Stimulated activated CD4-positive, alpha-beta T cell treated with anti-CD3 and anti-CD28 coated beads, Interleukin-4, amount 100 ng/mL, for 4 hours (primary cell): Measurements from ENCODE around the gene DUOX1.
"Not testable (repeated sequence)": the region's sequence is repeated elsewhere in the genome, so short reads cannot be mapped to it uniquely, and the experiment has no call there.

Source experiments
- DNase-seq, 2 experiments: peaks; one replicate each; pipeline ENCODE4 v3.0.0-alpha.2; 2020

Gene DUOX1

GRCh38 chr15:45129651-45130129 lies at the start of gene DUOX1, which contains the start of gene DUOXA1:
DUOX1 (plus strand) TSS chr15:45129994; CDS start chr15:45131967, 1,973 bp downstream.
DUOXA1 (minus strand) TSS chr15:45129879; CDS start chr15:45123014, 6,865 bp downstream.
- DNase-seq, result peak; percentile 13 to 31

GRCh38 chr15:45080593-45080992 lies 49.2 kb upstream of the DUOX1 start:
- DNase-seq, result not testable (repeated sequence)

- DNase-seq, result not testable (repeated sequence)
These were observed 47.4 kb upstream of the DUOX1 start for GRCh38 chr15:45082412-45082811.

GRCh38 chr15:45083223-45083622 lies 46.6 kb upstream of the DUOX1 start:
- DNase-seq, result no peak

- no peak for DNase-seq
These were observed 45.6 kb upstream of the DUOX1 start for GRCh38 chr15:45084163-45084562.

GRCh38 chr15:45087513-45087912 lies 42.3 kb upstream of the DUOX1 start:
- DNase-seq, result no peak

- DNase-seq, result no peak
These were observed 40.7 kb upstream of the DUOX1 start for GRCh38 chr15:45088801-45089711.

- DNase-seq, result no peak
These were observed 40.0 kb upstream of the DUOX1 start for GRCh38 chr15:45089712-45090373.

GRCh38 chr15:45091161-45091560 lies 38.6 kb upstream of the DUOX1 start:
- no peak for DNase-seq

- no peak for DNase-seq
These were observed 38.2 kb upstream of the DUOX1 start for GRCh38 chr15:45091576-45091975.

- DNase-seq, result no peak
These were observed 36.8 kb upstream of the DUOX1 start for GRCh38 chr15:45093013-45093412.

- DNase-seq, result no peak
These were observed 36.0 kb upstream of the DUOX1 start for GRCh38 chr15:45093622-45094357.

GRCh38 chr15:45094358-45094730 lies 35.5 kb upstream of the DUOX1 start:
- DNase-seq, result no peak

GRCh38 chr15:45095661-45096060 lies 34.1 kb upstream of the DUOX1 start:
- no peak for DNase-seq

- no peak for DNase-seq
These were observed 32.3 kb upstream of the DUOX1 start for GRCh38 chr15:45097466-45097865.

GRCh38 chr15:45099549-45100165 lies 30.1 kb upstream of the DUOX1 start:
- no peak for DNase-seq

- no peak for DNase-seq
These were observed 28.7 kb upstream of the DUOX1 start for GRCh38 chr15:45100884-45101625.

- no peak for DNase-seq
These were observed 28.0 kb upstream of the DUOX1 start for GRCh38 chr15:45101749-45102148.

GRCh38 chr15:45102226-45102625 lies 27.6 kb upstream of the DUOX1 start:
- no peak for DNase-seq

- not testable (repeated sequence) for DNase-seq
These were observed 25.6 kb upstream of the DUOX1 start for GRCh38 chr15:45104170-45104569.

- no peak for DNase-seq
These were observed 24.2 kb upstream of the DUOX1 start for GRCh38 chr15:45105586-45105985.
